ENCODE data around the gene TAOK1. TPM values are rescaled to one million over a fixed set of nuclear protein-coding genes. Genes with fewer than 3 reads are reported as not detected.

The TAOK1 gene
- polyA plus RNA-seq, 2 of the 4 experiments (the other 2 are of a cell fraction) = 18.2 to 46.7 TPM

DNA sequence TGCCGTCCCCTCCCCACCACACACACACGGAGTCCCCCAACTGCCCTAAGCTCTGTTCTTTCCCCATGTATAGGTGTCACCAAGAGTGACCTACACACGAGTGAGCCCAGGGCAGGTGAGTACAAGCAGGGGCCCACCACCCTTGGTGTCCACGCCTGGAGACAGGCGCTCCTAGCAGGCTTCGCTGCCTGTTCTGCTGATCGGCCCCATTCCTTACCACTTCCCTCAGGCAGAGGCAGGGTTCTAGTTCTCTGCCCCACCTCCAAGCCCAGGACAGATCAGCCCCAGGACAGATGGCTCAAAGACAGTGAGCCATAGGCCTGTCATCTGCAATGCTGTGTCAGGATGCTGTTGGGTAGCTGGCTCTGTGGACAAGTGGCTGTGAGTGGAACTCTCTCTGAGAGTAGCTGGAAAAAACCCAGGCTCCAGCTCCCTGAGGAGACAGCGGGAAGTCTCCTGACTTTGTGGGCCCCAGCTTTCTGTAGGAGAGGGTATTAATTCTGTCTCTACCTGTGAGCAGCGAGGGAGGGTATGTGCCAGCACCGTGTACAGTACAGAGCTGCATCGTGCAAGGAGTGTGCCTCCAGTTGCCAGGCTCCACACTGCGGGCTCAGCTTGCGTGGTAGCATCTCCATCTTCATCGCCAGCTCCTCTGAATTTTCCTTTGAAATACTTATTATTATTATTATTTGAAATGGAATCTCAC, 179.2 kb downstream of the TAOK1 start:
- CTCF ChIA-PET = interaction anchor here (0.6 to 24.0 kb wide), 11 partner anchors 12 to 362 kb away, joined by 3 to 474 read pairs (median 4); partner anchors contain the start of genes ANKRD13B and CORO6
- H3K9me3 ChIP-seq = no peaks in the 10 kb centered on the region
- H3K4me2 ChIP-seq = peak overlapping the region; percentile 83
- H3K27ac ChIP-seq = peak overlapping the region; percentile 92 to 94
- FAIRE-seq (no peak), DNase-seq (ENCODE audit: low read depth in 1 of 2, low spot score in 1 of 2) (no peak), ATAC-seq (no peak)
- WGBS (ENCODE audit: missing lambda C conversion rate) = 82% methylated on average over 14 of the region's 14 CpGs
- POLR2A ChIA-PET = interaction anchor here (4.0 kb wide), 1 partner anchor 22 kb away, joined by 21 read pairs; the partner anchor contains the start of gene ANKRD13B
- H3K4me1 ChIP-seq = peaks cover 20% of the 10 kb centered on the region
- H3K4me3 ChIP-seq = peak overlapping the region; percentile 62
- no peak for TF ChIP-seq CBX2 (IDR thresholded peaks at IDR 0.05; ENCODE audit: borderline replicate concordance, low read depth)
- no peak for TF ChIP-seq EP300 (IDR thresholded peaks at IDR 0.05)
- TF ChIP-seq HOXB5 (CRISPR knock-in tag; IDR thresholded peaks at IDR 0.05) = no peak
- TF ChIP-seq NR3C1 (IDR thresholded peaks at IDR 0.05) = no peak
- no peak for TF ChIP-seq KDM5A (IDR thresholded peaks at IDR 0.05)

DNA sequence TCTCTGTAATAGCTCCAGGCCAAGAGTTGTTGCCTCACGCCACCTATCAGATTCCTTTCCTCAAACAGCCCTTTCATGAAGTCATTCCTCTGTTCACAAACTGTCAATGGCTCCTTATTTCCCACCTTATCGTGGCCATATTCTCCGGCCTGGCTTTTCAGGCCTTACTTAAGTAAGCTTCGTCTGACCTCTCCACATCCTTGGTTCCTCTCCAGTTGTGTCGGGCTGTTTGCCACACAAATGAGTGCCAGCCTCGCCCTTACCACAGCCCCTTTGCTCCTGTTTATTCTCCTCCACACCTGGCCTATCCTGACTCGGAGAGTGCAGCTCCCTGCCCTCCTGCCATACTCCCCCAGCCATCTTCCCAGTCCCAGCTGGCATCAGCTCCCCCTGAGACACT, 180.4 kb downstream of the TAOK1 start:
- no peak for DNase-seq (ENCODE audit: low read depth in 1 of 2, low spot score in 1 of 2)
- no peak overlapping the region for H3K4me2 ChIP-seq
- H3K4me3 ChIP-seq = no peak overlapping the region
- H3K27ac ChIP-seq = no peak overlapping the region
- no peak for FAIRE-seq
- 89% methylated on average over 7 of the region's 7 CpGs for WGBS (ENCODE audit: missing lambda C conversion rate)
- CTCF ChIA-PET = interaction anchor here (1.0 to 24.0 kb wide), 11 partner anchors 10 to 361 kb away, joined by 3 to 474 read pairs (median 7); partner anchors contain the start of genes ANKRD13B and CORO6
- TF ChIP-seq CHD2 (IDR thresholded peaks at IDR 0.05; ENCODE audit: low read length, partially characterized antibody) (no peak), ZSCAN20 (CRISPR knock-in tag; IDR thresholded peaks at IDR 0.05) (no peak), FOXS1 (CRISPR knock-in tag; IDR thresholded peaks at IDR 0.05) (no peak), CBX8 (IDR thresholded peaks at IDR 0.05) (no peak), NR3C1 (IDR thresholded peaks at IDR 0.05) (no peak), CEBPB (IDR thresholded peaks at IDR 0.05) (no peak), NPAS2 (CRISPR knock-in tag; IDR thresholded peaks at IDR 0.05; ENCODE audit: borderline replicate concordance) (no peak), FOSB (CRISPR knock-in tag; IDR thresholded peaks at IDR 0.05) (no peak), EHF (CRISPR knock-in tag; IDR thresholded peaks at IDR 0.05) (no peak)
- TF ChIP-seq, protein P1, sequence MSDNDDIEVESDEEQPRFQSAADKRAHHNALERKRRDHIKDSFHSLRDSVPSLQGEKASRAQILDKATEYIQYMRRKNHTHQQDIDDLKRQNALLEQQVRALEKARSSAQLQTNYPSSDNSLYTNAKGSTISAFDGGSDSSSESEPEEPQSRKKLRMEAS (IDR thresholded peaks at IDR 0.05) = no peak
- TF ChIP-seq, protein P2, sequence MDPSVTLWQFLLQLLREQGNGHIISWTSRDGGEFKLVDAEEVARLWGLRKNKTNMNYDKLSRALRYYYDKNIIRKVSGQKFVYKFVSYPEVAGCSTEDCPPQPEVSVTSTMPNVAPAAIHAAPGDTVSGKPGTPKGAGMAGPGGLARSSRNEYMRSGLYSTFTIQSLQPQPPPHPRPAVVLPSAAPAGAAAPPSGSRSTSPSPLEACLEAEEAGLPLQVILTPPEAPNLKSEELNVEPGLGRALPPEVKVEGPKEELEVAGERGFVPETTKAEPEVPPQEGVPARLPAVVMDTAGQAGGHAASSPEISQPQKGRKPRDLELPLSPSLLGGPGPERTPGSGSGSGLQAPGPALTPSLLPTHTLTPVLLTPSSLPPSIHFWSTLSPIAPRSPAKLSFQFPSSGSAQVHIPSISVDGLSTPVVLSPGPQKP (IDR thresholded peaks at IDR 0.05; ENCODE audit: low read depth, low read length) = no peak
- TF ChIP-seq, protein P3, sequence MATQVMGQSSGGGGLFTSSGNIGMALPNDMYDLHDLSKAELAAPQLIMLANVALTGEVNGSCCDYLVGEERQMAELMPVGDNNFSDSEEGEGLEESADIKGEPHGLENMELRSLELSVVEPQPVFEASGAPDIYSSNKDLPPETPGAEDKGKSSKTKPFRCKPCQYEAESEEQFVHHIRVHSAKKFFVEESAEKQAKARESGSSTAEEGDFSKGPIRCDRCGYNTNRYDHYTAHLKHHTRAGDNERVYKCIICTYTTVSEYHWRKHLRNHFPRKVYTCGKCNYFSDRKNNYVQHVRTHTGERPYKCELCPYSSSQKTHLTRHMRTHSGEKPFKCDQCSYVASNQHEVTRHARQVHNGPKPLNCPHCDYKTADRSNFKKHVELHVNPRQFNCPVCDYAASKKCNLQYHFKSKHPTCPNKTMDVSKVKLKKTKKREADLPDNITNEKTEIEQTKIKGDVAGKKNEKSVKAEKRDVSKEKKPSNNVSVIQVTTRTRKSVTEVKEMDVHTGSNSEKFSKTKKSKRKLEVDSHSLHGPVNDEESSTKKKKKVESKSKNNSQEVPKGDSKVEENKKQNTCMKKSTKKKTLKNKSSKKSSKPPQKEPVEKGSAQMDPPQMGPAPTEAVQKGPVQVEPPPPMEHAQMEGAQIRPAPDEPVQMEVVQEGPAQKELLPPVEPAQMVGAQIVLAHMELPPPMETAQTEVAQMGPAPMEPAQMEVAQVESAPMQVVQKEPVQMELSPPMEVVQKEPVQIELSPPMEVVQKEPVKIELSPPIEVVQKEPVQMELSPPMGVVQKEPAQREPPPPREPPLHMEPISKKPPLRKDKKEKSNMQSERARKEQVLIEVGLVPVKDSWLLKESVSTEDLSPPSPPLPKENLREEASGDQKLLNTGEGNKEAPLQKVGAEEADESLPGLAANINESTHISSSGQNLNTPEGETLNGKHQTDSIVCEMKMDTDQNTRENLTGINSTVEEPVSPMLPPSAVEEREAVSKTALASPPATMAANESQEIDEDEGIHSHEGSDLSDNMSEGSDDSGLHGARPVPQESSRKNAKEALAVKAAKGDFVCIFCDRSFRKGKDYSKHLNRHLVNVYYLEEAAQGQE (IDR thresholded peaks at IDR 0.05) = no peak
- TF ChIP-seq, protein P4, sequence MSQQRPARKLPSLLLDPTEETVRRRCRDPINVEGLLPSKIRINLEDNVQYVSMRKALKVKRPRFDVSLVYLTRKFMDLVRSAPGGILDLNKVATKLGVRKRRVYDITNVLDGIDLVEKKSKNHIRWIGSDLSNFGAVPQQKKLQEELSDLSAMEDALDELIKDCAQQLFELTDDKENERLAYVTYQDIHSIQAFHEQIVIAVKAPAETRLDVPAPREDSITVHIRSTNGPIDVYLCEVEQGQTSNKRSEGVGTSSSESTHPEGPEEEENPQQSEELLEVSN (IDR thresholded peaks at IDR 0.05; ENCODE audit: borderline replicate concordance, low read depth) = no peak
- TF ChIP-seq, protein P5, sequence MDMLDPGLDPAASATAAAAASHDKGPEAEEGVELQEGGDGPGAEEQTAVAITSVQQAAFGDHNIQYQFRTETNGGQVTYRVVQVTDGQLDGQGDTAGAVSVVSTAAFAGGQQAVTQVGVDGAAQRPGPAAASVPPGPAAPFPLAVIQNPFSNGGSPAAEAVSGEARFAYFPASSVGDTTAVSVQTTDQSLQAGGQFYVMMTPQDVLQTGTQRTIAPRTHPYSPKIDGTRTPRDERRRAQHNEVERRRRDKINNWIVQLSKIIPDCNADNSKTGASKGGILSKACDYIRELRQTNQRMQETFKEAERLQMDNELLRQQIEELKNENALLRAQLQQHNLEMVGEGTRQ (IDR thresholded peaks at IDR 0.05) = no peak
- TF ChIP-seq, protein P6, sequence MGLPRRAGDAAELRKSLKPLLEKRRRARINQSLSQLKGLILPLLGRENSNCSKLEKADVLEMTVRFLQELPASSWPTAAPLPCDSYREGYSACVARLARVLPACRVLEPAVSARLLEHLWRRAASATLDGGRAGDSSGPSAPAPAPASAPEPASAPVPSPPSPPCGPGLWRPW (IDR thresholded peaks at IDR 0.05) = no peak
- POLR2A ChIA-PET = no interaction called here
- peaks cover 12% of the 10 kb centered on the region for H3K4me1 ChIP-seq
- H3K9me3 ChIP-seq = no peaks in the 10 kb centered on the region
- no peak for ATAC-seq
